H9 (cell line): ENCODE results near the gene EXD1. TPM values are rescaled to one million over a fixed set of nuclear protein-coding genes. Genes with fewer than 3 reads are reported as not detected.

Experiments used
- DNase-seq: peaks from one replicate; pipeline ENCODE4 v3.0.0-alpha.2; 2017
- H2AFZ ChIP-seq: one replicate; pipeline ENCODE4 v1.6.1; 2013; ENCODE audit warnings: mild to moderate bottlenecking, low read length, control low read depth, moderate library complexity
- H2AK5ac ChIP-seq: 2 replicates; pipeline ENCODE4 v1.6.1; 2013; ENCODE audit warnings: low read length, control low read depth, mixed read lengths; ENCODE audit not compliant: insufficient read length
- H2BK120ac ChIP-seq: one replicate; pipeline ENCODE4 v1.6.1; 2013; ENCODE audit warnings: low read depth, mild to moderate bottlenecking, low read length, control low read depth, inconsistent platforms; ENCODE audit not compliant: poor library complexity, severe bottlenecking
- H2BK12ac ChIP-seq: 2 replicates; pipeline ENCODE4 v1.6.1; 2013; ENCODE audit warnings: low read length, control low read depth, mixed read lengths, low read depth; ENCODE audit not compliant: insufficient read length
- H2BK15ac ChIP-seq: 2 replicates; pipeline ENCODE4 v1.6.1; 2013; ENCODE audit warnings: low read depth, low read length, control low read depth
- H2BK20ac ChIP-seq: one replicate; pipeline ENCODE4 v1.6.1; 2013; ENCODE audit warnings: low read depth, mild to moderate bottlenecking, low read length, control low read depth, inconsistent platforms; ENCODE audit not compliant: poor library complexity, severe bottlenecking
- H2BK5ac ChIP-seq: 2 replicates; pipeline ENCODE4 v1.6.1; 2013; ENCODE audit warnings: low read length, control low read depth, mixed read lengths; ENCODE audit not compliant: insufficient read length
- H3K14ac ChIP-seq: 2 replicates; pipeline ENCODE4 v1.6.1; 2013; ENCODE audit warnings: low read length, control low read depth; ENCODE audit not compliant: insufficient read depth
- H3K18ac ChIP-seq: 2 replicates; pipeline ENCODE4 v1.6.1; 2013; ENCODE audit warnings: low read depth, mild to moderate bottlenecking, mixed read lengths, low read length, control low read depth; ENCODE audit not compliant: insufficient read length
- H3K23ac ChIP-seq: 2 replicates; pipeline ENCODE4 v1.6.1; 2013; ENCODE audit warnings: low read length, control low read depth, mixed read lengths, low read depth; ENCODE audit not compliant: insufficient read length
- H3K23me2 ChIP-seq: 2 replicates; pipeline ENCODE4 v1.6.1; 2013; ENCODE audit warnings: low read depth, mild to moderate bottlenecking, mixed read lengths, low read length, control low read depth; ENCODE audit not compliant: insufficient read length, poor library complexity, severe bottlenecking
- H3K27ac ChIP-seq: 2 replicates; pipeline ENCODE4 v1.5.1; 2013; ENCODE audit warnings: low read length, control low read depth, mixed read lengths, low read depth; ENCODE audit not compliant: insufficient read length
- H3K27me3 ChIP-seq: 2 replicates; pipeline ENCODE4 v1.6.1; 2013; ENCODE audit warnings: low read length, control low read depth, inconsistent platforms; ENCODE audit not compliant: insufficient read depth
- H3K4ac ChIP-seq: 2 replicates; pipeline ENCODE4 v1.6.1; 2013; ENCODE audit warnings: low read depth, mild to moderate bottlenecking, control low read depth, inconsistent platforms, low read length, moderate library complexity
- H3K4me1 ChIP-seq: 2 replicates; pipeline ENCODE4 v1.6.1; 2013; ENCODE audit warnings: low read length, control low read depth, inconsistent platforms; ENCODE audit not compliant: insufficient read depth
- H3K4me2 ChIP-seq: 2 replicates; pipeline ENCODE4 v1.6.1; 2013; ENCODE audit warnings: low read length, control low read depth, mixed read lengths; ENCODE audit not compliant: insufficient read length, insufficient read depth
- H3K56ac ChIP-seq: 2 replicates; pipeline ENCODE4 v1.6.1; 2013; ENCODE audit warnings: low read depth, mild to moderate bottlenecking, mixed read lengths, low read length, control low read depth; ENCODE audit not compliant: insufficient read length
- H3K79me1 ChIP-seq: 2 replicates; pipeline ENCODE4 v1.6.1; 2013; ENCODE audit warnings: low read depth, mild to moderate bottlenecking, moderate library complexity, low read length, control low read depth, inconsistent platforms; ENCODE audit not compliant: insufficient read depth, poor library complexity, severe bottlenecking
- H3K79me2 ChIP-seq: 2 replicates; pipeline ENCODE4 v1.6.1; 2013; ENCODE audit warnings: low read length, control low read depth, inconsistent platforms; ENCODE audit not compliant: insufficient read depth
- H3K9ac ChIP-seq: 2 replicates; pipeline ENCODE4 v1.6.1; 2013; ENCODE audit warnings: low read length, control low read depth, mixed read lengths; ENCODE audit not compliant: insufficient read length; ENCODE audit errors: extremely low read depth
- H3K9me3 ChIP-seq: one replicate; pipeline ENCODE4 v1.6.1; 2013; ENCODE audit warnings: low read depth, low read length, inconsistent platforms; ENCODE audit not compliant: control insufficient read depth
- H3T11ph ChIP-seq: one replicate; pipeline ENCODE4 v1.6.1; 2013; ENCODE audit warnings: mild to moderate bottlenecking, low read length, control low read depth, inconsistent platforms
- H4K20me1 ChIP-seq: one replicate; pipeline ENCODE4 v1.6.1; 2013; ENCODE audit not compliant: control insufficient read depth, insufficient read length, insufficient read depth
- H4K5ac ChIP-seq: 2 replicates; pipeline ENCODE4 v1.6.1; 2013; ENCODE audit warnings: low read depth, mild to moderate bottlenecking, mixed read lengths, low read length, control low read depth; ENCODE audit not compliant: insufficient read length
- H4K8ac ChIP-seq: replicated peaks from 2 replicates; pipeline ENCODE4 v1.6.1; 2013; ENCODE audit warnings: low read length, control low read depth, mixed read lengths, low read depth; ENCODE audit not compliant: insufficient read length
- H4K91ac ChIP-seq: 2 replicates; pipeline ENCODE4 v1.6.1; 2013; ENCODE audit warnings: low read depth, mild to moderate bottlenecking, moderate library complexity, mixed read lengths, low read length, control low read depth; ENCODE audit not compliant: insufficient read length
- H3K27ac Mint-ChIP-seq, 3 experiments: 2 replicates in 2 of 3; 3 replicates in 1 of 3; pipeline ENCODE4 v1.8.0; 2020 to 2021; ENCODE audit warnings: mixed read lengths in 3 of 3, mild to moderate bottlenecking in 1 of 3, moderate library complexity in 1 of 3
- H3K27me3 Mint-ChIP-seq: 2 replicates; pipeline ENCODE4 v1.8.0; 2021; ENCODE audit warnings: low read depth, mild to moderate bottlenecking, moderate library complexity, mixed read lengths
- H3K36me3 Mint-ChIP-seq, 3 experiments: 2 replicates in 2 of 3; 3 replicates in 1 of 3; pipeline ENCODE4 v1.8.0; 2020 to 2021; ENCODE audit warnings: low read depth in 3 of 3, mixed read lengths in 3 of 3; ENCODE audit not compliant: insufficient read depth in 1 of 3
- H3K4me1 Mint-ChIP-seq, 2 experiments: 2 replicates each; pipeline ENCODE4 v1.8.0; 2020; ENCODE audit warnings: mixed read lengths in 2 of 2
- H3K4me3 Mint-ChIP-seq, 2 experiments: 2 replicates in 1 of 2; 3 replicates in 1 of 2; pipeline ENCODE4 v1.8.0; 2020 to 2021; ENCODE audit warnings: mild to moderate bottlenecking in 2 of 2, mixed read lengths in 2 of 2, moderate library complexity in 1 of 2
- H3K9me3 Mint-ChIP-seq, 2 experiments: 2 replicates in 1 of 2; 3 replicates in 1 of 2; pipeline ENCODE4 v1.8.0; 2020; ENCODE audit warnings: mild to moderate bottlenecking in 2 of 2, mixed read lengths in 2 of 2, moderate library complexity in 1 of 2
- WGBS: extraction: QIAGEN DNeasy Blood & Tissue Kit; methylation state at CpG from one replicate; pipeline ENCODE4 v1.1.7; 2013; ENCODE audit warnings: missing lambda C conversion rate, low lambda C conversion rate, mixed read lengths; ENCODE audit not compliant: insufficient read length; ENCODE audit errors: extremely low coverage; 5-methylcytosine and 5-hydroxymethylcytosine counted together
- total RNA-seq: library from RNA; stranded (reverse); gene quantifications from 2 replicates; pipeline ENCODE4 v1.2.1, GENCODE V29; 2021
- TF ChIP-seq, protein P1 (sequence below): fragments of 200-600 bp; sonication (generic); conservative IDR thresholded peaks from 3 replicates; pipeline ENCODE4 v1.8.0; 2021; ENCODE audit warnings: antibody characterized with exemption, mild to moderate bottlenecking

Gene EXD1
- total RNA-seq, 1 experiment from 2014 or later: not detected

DNA sequence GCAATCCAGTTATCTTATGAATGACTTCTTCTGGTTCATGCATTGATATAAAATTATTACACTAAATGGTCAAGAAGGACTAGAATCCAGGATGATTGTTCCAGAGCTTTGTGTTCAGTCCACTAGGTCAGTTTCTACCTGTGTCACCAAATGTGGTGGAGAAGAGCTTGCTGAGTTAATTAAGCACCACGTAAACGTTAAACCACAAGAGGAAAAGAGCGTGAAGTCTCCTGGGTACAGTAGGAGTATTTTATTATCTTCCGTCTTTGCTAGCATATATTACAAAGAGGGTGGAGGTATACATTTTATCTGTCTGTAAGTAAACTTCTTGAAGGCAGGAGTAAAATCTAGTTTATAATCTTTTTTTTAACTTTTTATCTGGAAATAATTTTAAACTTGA lies 24.0 kb upstream of the EXD1 start:
- no peaks in the 10 kb centered on the region for H3K79me2 ChIP-seq
- H4K20me1 ChIP-seq: no peaks in the 10 kb centered on the region
- Mint-ChIP-seq H3K9me3 (no peaks in the 10 kb centered on the region), H3K27ac (no peak overlapping the region), H3K36me3 (peaks cover 4 to 27% (median 21%) of the 10 kb centered on the region in 3 experiments; a peak in 6 of 7 replicates), H3K27me3 (no peaks in the 10 kb centered on the region), H3K4me3 (no peak overlapping the region), H3K4me1 (0 out of 4 replicates have a peak, but pooled peaks cover 0 to 4% of the 10 kb centered on the region in 2 experiments)
- no peak overlapping the region for H2BK120ac ChIP-seq
- no peak overlapping the region for H4K5ac ChIP-seq
- no peak for DNase-seq
- no peak overlapping the region for H3K18ac ChIP-seq
- H3K23me2 ChIP-seq: no peaks in the 10 kb centered on the region
- TF ChIP-seq, protein P1, sequence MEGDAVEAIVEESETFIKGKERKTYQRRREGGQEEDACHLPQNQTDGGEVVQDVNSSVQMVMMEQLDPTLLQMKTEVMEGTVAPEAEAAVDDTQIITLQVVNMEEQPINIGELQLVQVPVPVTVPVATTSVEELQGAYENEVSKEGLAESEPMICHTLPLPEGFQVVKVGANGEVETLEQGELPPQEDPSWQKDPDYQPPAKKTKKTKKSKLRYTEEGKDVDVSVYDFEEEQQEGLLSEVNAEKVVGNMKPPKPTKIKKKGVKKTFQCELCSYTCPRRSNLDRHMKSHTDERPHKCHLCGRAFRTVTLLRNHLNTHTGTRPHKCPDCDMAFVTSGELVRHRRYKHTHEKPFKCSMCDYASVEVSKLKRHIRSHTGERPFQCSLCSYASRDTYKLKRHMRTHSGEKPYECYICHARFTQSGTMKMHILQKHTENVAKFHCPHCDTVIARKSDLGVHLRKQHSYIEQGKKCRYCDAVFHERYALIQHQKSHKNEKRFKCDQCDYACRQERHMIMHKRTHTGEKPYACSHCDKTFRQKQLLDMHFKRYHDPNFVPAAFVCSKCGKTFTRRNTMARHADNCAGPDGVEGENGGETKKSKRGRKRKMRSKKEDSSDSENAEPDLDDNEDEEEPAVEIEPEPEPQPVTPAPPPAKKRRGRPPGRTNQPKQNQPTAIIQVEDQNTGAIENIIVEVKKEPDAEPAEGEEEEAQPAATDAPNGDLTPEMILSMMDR: no peak
- H3K27me3 ChIP-seq: no peaks in the 10 kb centered on the region
- no peak overlapping the region for H2BK12ac ChIP-seq
- H3K56ac ChIP-seq: no peak overlapping the region
- no peaks in the 10 kb centered on the region for H3K9me3 ChIP-seq
- H2BK5ac ChIP-seq: no peak overlapping the region
- H2BK20ac ChIP-seq: no peak overlapping the region
- no peaks in the 10 kb centered on the region for H3K4me1 ChIP-seq
- no peak overlapping the region for H3K14ac ChIP-seq
- no peak overlapping the region for H3K27ac ChIP-seq
- no peak overlapping the region for H3K9ac ChIP-seq
- H3K4ac ChIP-seq: no peak overlapping the region
- H2AK5ac ChIP-seq: no peak overlapping the region
- WGBS: no CpG with 5 or more reads among the region's 4 CpGs
- no peak overlapping the region for H2BK15ac ChIP-seq
- no peak overlapping the region for H2AFZ ChIP-seq
- H4K8ac ChIP-seq: no peak overlapping the region
- no peak overlapping the region for H3T11ph ChIP-seq
- H4K91ac ChIP-seq: no peak overlapping the region
- no peaks in the 10 kb centered on the region for H3K79me1 ChIP-seq
- H3K23ac ChIP-seq: no peak overlapping the region
- H3K4me2 ChIP-seq: no peak overlapping the region
